Measurements from ENCODE around the gene TMPRSS11D.

TMPRSS11D gene, protein sequence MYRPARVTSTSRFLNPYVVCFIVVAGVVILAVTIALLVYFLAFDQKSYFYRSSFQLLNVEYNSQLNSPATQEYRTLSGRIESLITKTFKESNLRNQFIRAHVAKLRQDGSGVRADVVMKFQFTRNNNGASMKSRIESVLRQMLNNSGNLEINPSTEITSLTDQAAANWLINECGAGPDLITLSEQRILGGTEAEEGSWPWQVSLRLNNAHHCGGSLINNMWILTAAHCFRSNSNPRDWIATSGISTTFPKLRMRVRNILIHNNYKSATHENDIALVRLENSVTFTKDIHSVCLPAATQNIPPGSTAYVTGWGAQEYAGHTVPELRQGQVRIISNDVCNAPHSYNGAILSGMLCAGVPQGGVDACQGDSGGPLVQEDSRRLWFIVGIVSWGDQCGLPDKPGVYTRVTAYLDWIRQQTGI

DNA sequence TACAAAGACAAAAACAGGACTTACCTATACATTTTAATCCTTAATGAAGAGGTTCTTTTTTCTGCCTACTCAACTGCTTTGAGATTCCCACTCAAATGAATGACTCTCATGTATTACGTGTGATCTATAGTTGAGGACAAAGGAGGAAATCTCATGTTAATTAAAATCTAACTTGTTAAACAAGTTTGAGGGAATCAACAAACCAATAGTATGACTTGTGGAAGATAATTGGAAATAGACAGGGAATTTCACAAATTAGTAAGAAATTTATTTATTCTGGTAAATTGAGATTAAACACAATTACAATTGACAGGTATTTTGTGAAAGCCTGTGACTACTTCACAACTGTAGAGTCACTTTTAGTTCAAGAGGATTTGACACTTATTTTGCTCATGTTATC lies at the start of gene TMPRSS11D:
Gene TMPRSS11D, minus strand, starts transcription at position 101 of the 400 bp plus-strand sequence. Its CDS starts 69 bp downstream, at position 32.
- DNase-seq (ENCODE audit: low read depth in 4 of 4, low spot score in 1 of 4), result no peak

GRCh38 chr4:67933038-67933437 lies 49.2 kb upstream of the TMPRSS11D start:
- DNase-seq (ENCODE audit: low read depth in 4 of 4, low spot score in 1 of 4), result no peak

- no peak for DNase-seq (ENCODE audit: low read depth in 4 of 4, low spot score in 1 of 4)
Measured at GRCh38 chr4:67931256-67931655, 47.5 kb upstream of the TMPRSS11D start.

- no peak for DNase-seq (ENCODE audit: low read depth in 4 of 4, low spot score in 1 of 4)
Measured at GRCh38 chr4:67929426-67929825, 45.6 kb upstream of the TMPRSS11D start.

GRCh38 chr4:67928546-67928945 lies 44.7 kb upstream of the TMPRSS11D start:
- no peak for DNase-seq (ENCODE audit: low read depth in 4 of 4, low spot score in 1 of 4)

DNA sequence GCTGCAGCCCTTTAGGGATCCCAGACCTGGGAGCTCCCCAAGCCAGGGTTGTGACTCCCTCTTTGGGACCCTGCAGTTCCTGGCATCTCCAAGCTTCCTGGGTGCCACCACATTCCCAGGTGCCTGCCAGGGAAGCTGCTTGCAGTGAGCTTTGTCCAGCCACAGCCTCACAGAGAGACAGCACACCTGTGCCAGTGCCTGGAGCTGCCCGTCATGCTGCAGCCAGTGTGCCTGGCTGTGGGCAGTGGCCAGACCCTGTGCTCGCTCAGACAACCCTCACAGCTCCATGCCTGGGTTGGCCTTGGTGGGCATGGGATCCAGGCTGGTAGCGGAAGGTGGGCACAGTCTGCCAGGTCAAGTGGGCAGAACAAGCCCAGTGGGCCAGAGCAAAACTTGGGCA lies 43.4 kb upstream of the TMPRSS11D start:
- DNase-seq (ENCODE audit: low read depth in 4 of 4, low spot score in 1 of 4), result no peak

GRCh38 chr4:67926485-67926884 lies 42.7 kb upstream of the TMPRSS11D start:
- no peak for DNase-seq (ENCODE audit: low read depth in 4 of 4, low spot score in 1 of 4)

GRCh38 chr4:67922697-67923096 lies 38.9 kb upstream of the TMPRSS11D start:
- DNase-seq (ENCODE audit: low read depth in 4 of 4, low spot score in 1 of 4), result no peak

- no peak for DNase-seq (ENCODE audit: low read depth in 4 of 4, low spot score in 1 of 4)
Measured at GRCh38 chr4:67918428-67918827, 34.6 kb upstream of the TMPRSS11D start.

DNA sequence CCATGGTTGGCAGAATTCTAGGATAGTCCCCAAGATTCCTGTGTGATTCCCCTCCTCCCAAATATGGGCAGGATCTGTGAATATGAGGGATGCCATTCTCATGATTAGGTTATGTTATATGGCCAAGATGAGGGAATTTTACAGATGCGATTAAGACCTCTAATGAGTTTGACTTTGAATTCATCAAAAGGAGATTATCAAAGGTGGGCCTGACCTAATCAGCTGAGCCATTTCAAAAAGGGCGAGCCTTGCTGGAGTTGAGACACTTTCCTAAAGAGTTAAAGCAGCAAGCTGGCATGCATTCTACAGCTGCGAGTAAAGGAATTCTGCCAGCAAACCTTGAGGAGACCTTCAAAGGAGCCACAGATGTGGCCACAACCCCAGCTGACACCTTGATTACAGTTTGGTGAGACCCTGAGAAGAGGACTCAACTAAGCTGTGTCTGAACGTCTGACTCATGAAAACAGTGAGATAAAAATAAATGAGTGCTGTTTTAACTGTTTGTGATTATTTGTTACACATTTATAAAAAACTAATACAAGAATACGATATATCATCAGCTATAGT lies 31.7 kb upstream of the TMPRSS11D start:
- DNase-seq (ENCODE audit: low read depth in 4 of 4, low spot score in 1 of 4), result no peak

- DNase-seq (ENCODE audit: low read depth in 4 of 4, low spot score in 1 of 4), result no peak
Measured at GRCh38 chr4:67912080-67912479, 28.3 kb upstream of the TMPRSS11D start.

DNA sequence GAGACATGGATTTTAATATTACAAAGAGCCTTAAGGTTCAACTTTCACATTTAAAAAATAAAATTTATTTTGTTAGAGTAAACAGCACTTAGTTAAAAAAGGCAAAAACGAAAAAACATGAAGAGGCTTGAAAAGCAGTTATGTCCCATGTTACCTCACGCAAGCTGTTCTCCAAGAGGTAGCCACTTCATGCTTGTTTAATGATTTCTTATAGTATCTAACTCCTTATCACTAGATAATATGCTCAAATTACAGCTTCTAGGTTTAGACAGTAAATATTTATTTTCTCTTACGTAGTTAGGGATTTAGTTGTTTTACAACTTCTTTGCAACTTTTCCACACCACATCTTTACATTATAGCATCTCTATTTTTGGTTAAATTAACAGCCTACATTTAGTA lies 27.8 kb upstream of the TMPRSS11D start:
- no peak for DNase-seq (ENCODE audit: low read depth in 4 of 4, low spot score in 1 of 4)

DNA sequence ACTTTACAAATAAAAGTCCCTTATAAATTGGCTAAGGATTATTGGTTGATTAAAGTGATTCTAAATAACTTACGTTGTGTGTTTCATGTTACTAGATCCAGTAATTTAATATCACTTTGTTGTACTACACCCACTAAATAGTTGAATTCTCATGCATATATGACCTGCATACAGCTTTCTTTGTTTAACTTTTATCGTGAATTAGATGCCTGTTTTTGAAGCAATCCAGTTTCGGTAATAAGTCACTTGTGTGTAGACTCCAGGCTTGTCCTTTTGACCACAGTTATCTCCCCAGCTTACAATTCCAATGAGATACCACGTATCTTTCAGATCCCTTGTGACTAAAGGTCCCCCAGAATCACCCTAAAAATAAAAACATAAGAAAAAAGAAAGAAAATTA lies 27.3 kb upstream of the TMPRSS11D start:
- DNase-seq (ENCODE audit: low read depth in 4 of 4, low spot score in 1 of 4), result no peak

DNA sequence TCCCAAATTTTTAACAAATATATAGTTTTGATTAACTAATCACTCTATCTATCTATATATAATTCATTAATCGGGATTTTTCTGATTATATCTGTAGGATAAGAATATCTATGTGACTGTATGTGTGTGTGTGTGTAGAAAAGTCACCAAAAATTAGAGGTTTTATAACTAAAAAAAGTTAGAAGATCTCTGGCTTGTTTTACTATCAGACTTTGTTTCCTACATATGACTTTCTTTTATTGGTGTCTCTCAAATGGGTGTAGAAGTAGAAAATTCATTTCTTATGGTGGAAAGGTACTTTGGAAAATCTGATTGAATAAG lies 26.7 kb upstream of the TMPRSS11D start:
- DNase-seq (ENCODE audit: low read depth in 4 of 4, low spot score in 1 of 4), result no peak

DNA sequence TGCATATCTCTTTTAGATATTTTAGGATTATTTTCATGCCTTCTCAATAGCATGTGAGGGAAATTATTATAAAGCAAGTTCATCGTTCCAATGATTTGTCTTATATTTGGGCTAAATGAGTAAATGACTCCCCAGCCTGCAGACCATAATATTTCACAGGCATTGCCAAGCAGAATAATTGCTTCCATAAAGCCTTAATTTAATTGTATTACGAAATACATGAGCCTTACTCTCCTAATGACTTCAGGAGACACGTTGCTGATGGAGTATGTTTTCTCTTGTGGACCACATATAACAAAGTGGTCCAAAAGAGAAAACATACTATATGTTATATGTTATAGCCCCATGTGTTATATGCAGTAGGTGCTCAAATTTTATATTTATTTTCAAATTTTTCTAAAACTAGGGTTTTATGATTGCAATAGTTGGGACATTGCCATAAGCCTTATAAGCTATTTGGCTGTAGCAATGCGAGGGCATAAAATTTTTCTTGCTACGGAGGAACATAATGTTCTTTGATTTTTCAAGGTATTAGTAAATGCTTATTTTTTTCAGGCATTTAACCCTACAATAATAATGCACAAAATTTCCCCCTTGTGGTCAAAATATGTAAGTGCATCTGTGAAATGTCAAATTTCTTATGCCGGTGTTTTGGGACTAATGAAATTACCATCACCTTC lies 26.2 kb upstream of the TMPRSS11D start:
- no peak for DNase-seq (ENCODE audit: low read depth in 4 of 4, low spot score in 1 of 4)

GRCh38 chr4:67907650-67908049 lies 23.8 kb upstream of the TMPRSS11D start:
- no peak for DNase-seq (ENCODE audit: low read depth in 4 of 4, low spot score in 1 of 4)

GRCh38 chr4:67899096-67899495 lies 15.3 kb upstream of the TMPRSS11D start:
- no peak for DNase-seq (ENCODE audit: low read depth in 4 of 4, low spot score in 1 of 4)

GRCh38 chr4:67897686-67898085 lies 13.9 kb upstream of the TMPRSS11D start:
- no peak for DNase-seq (ENCODE audit: low read depth in 4 of 4, low spot score in 1 of 4)

DNA sequence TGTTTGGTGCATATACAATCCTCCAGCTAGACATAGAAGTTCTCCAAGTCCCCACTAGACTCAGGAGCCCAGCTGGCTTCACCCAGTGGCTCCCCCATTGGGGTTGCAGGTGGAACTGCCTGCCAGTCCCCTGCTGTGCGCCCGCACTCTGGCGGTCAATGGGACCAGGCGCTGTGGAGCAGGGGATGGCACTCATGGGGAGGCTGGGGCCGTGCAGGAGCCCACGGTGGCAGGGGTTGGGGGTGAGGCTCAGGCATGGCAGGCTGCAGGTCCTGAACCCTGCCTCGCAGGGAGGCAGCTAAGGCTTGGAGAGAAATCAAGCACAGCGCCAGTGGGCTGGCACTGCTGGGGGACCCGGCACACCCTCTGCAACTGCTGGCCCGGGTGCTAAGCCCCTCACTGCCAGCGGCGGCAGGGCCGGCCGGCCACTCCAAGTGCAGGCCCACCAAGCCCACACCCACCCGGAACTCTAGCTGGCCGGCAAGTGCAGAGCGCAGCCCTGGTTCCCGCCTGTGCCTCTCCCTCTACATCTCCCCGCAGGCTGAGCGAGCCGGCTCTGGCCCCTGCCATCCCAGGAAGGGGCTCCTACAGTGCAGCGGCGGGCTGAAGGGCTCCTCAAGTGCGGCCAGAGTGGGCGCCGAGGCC lies 12.7 kb upstream of the TMPRSS11D start:
- no peak for DNase-seq (ENCODE audit: low read depth in 4 of 4, low spot score in 1 of 4)

- DNase-seq (ENCODE audit: low read depth in 4 of 4, low spot score in 1 of 4), result no peak
Measured at GRCh38 chr4:67894659-67895058, 10.9 kb upstream of the TMPRSS11D start.

GRCh38 chr4:67892905-67893304 lies 9.1 kb upstream of the TMPRSS11D start:
- no peak for DNase-seq (ENCODE audit: low read depth in 4 of 4, low spot score in 1 of 4)

- DNase-seq (ENCODE audit: low read depth in 4 of 4, low spot score in 1 of 4), result no peak
Measured at GRCh38 chr4:67892253-67892652, 8.5 kb upstream of the TMPRSS11D start.

All from stimulated activated CD4-positive, alpha-beta T cell treated with anti-CD3 and anti-CD28 coated beads, Interleukin-1b, Interleukin-23, amount 100 ng/mL, for 24 hours (primary cell).